PFSK-1 (cell line): ENCODE results near the gene NAPA.

Experiments used
- FOXP2 ChIP-seq: optimal IDR thresholded peaks from 2 replicates; pipeline ENCODE3; 2011; ENCODE audit warnings: borderline replicate concordance, control low read depth, inconsistent platforms; ENCODE audit not compliant: insufficient read depth; ENCODE audit errors: extremely low read length, extremely low read depth
- POLR2AphosphoS5 ChIP-seq: IDR thresholded peaks from 2 replicates; pipeline ENCODE4 v1.6.1; 2012; ENCODE audit warnings: low read depth, mild to moderate bottlenecking, control low read depth, low read length, moderate library complexity
- REST ChIP-seq, 2 experiments: IDR thresholded peaks; 2 replicates each; pipeline versions ENCODE4 v1.6.1 to v1.8.0; 2011 to 2012; ENCODE audit warnings: low read depth in 2 of 2, low read length in 2 of 2, control low read depth in 1 of 2, inconsistent platforms in 1 of 2, mild to moderate bottlenecking in 1 of 2, moderate library complexity in 1 of 2; ENCODE audit not compliant: insufficient read depth in 1 of 2
- SIN3A ChIP-seq: IDR thresholded peaks from 2 replicates; pipeline ENCODE4 v1.6.1; 2012; ENCODE audit warnings: mild to moderate bottlenecking, low read length, moderate library complexity, borderline replicate concordance; ENCODE audit not compliant: insufficient read depth
- TAF1 ChIP-seq: IDR thresholded peaks from 2 replicates; pipeline ENCODE4 v1.6.1; 2012; ENCODE audit warnings: low read length, control low read depth, borderline replicate concordance; ENCODE audit not compliant: insufficient read depth

NAPA gene

GRCh38 chr19:47506459-47506858 is 8.4 kb downstream of the NAPA start:
- TF ChIP-seq POLR2AphosphoS5 (no peak), FOXP2 (no peak), TAF1 (no peak), REST (IDR thresholded peaks at IDR 0.05; ENCODE audit: insufficient read depth in 1 of 2, low read depth in 2 of 2, low read length in 2 of 2) (no peak), SIN3A (no peak)

GRCh38 chr19:47505506-47505905 is 9.4 kb downstream of the NAPA start:
- no peak for TF ChIP-seq FOXP2
- TF ChIP-seq REST (IDR thresholded peaks at IDR 0.05; ENCODE audit: insufficient read depth in 1 of 2, low read depth in 2 of 2, low read length in 2 of 2) = no peak
- TF ChIP-seq POLR2AphosphoS5 = no peak
- TF ChIP-seq TAF1 = no peak
- no peak for TF ChIP-seq SIN3A

- no peak for TF ChIP-seq SIN3A
- no peak for TF ChIP-seq TAF1
- TF ChIP-seq FOXP2 = no peak
- TF ChIP-seq POLR2AphosphoS5 = no peak
- no peak for TF ChIP-seq REST (IDR thresholded peaks at IDR 0.05; ENCODE audit: insufficient read depth in 1 of 2, low read depth in 2 of 2, low read length in 2 of 2)
Measured at GRCh38 chr19:47503826-47504150, 11.1 kb downstream of the NAPA start.

- TF ChIP-seq TAF1 (no peak), POLR2AphosphoS5 (no peak), REST (IDR thresholded peaks at IDR 0.05; ENCODE audit: insufficient read depth in 1 of 2, low read depth in 2 of 2, low read length in 2 of 2) (no peak), SIN3A (no peak), FOXP2 (no peak)
Measured at GRCh38 chr19:47503130-47503825, 11.6 kb downstream of the NAPA start.
